ENCODE data around the gene MAML1.

MAML1 gene

GRCh38 chr5:179794575-179794974, 62.0 kb downstream of the MAML1 start:
- DNase-seq = no peak

- DNase-seq = no peak
These were observed 62.6 kb downstream of the MAML1 start for GRCh38 chr5:179795049-179795862.

- peak; percentile 59 for DNase-seq
These were observed 63.5 kb downstream of the MAML1 start for GRCh38 chr5:179795863-179796833.

- no peak for DNase-seq
These were observed 64.4 kb downstream of the MAML1 start for GRCh38 chr5:179796877-179797608.

- no peak for DNase-seq
These were observed 65.1 kb downstream of the MAML1 start for GRCh38 chr5:179797741-179798140.

GRCh38 chr5:179798144-179798770, 65.6 kb downstream of the MAML1 start:
- DNase-seq = no peak

- no peak for DNase-seq
These were observed 66.4 kb downstream of the MAML1 start for GRCh38 chr5:179798771-179799643.

- no peak for DNase-seq
These were observed 67.0 kb downstream of the MAML1 start for GRCh38 chr5:179799644-179799973.

- no peak for DNase-seq
These were observed 67.6 kb downstream of the MAML1 start for GRCh38 chr5:179800071-179800695.

GRCh38 chr5:179800696-179801201, 68.1 kb downstream of the MAML1 start:
- DNase-seq = no peak

GRCh38 chr5:179801304-179802206, 68.9 kb downstream of the MAML1 start:
- no peak for DNase-seq

- DNase-seq = no peak
These were observed 69.7 kb downstream of the MAML1 start for GRCh38 chr5:179802207-179802883.

GRCh38 chr5:179802950-179803562, 70.4 kb downstream of the MAML1 start:
- no peak for DNase-seq

- DNase-seq = no peak
These were observed 71.3 kb downstream of the MAML1 start for GRCh38 chr5:179803651-179804554.

- no peak for DNase-seq
These were observed 71.9 kb downstream of the MAML1 start for GRCh38 chr5:179804555-179804947.

GRCh38 chr5:179805070-179805528, 72.5 kb downstream of the MAML1 start:
- DNase-seq = no peak

- no peak for DNase-seq
These were observed 73.1 kb downstream of the MAML1 start for GRCh38 chr5:179805529-179806249.

All from NCI-H2227 treated with DMSO at 0.1 percent for 48 hours (cell line).